Central memory CD8-positive, alpha-beta T cell (primary cell): ENCODE data around the gene TNFRSF21.
"Not testable (repeated sequence)": the region's sequence is repeated elsewhere in the genome, so short reads cannot be mapped to it uniquely, and the experiment has no call there.

ENCODE experiments used
- ATAC-seq: fragments of 150-1000 bp; cut with Tn5 transposase; replicated peaks from 2 replicates; pipeline ENCODE4 v1.10.0; 2022; ENCODE audit warnings: mild to moderate bottlenecking, moderate FRiP score, moderate number of reproducible peaks; ENCODE audit not compliant: poor library complexity, severe bottlenecking; ENCODE audit errors: extremely low read depth
- DNase-seq, 2 donors: peaks; one replicate each; pipeline ENCODE4 v3.0.0; 2021; ENCODE audit warnings: low spot score in 2 of 2
- H3K27ac Mint-ChIP-seq: one replicate; pipeline ENCODE4 v1.8.0; 2022; ENCODE audit warnings: low read depth, mild to moderate bottlenecking, moderate library complexity, mixed read lengths
- H3K27me3 Mint-ChIP-seq: one replicate; pipeline ENCODE4 v1.8.0; 2022; ENCODE audit warnings: mixed read lengths
- H3K36me3 Mint-ChIP-seq: one replicate; pipeline ENCODE4 v1.8.0; 2022; ENCODE audit warnings: mild to moderate bottlenecking, moderate library complexity, mixed read lengths; ENCODE audit not compliant: insufficient read depth
- H3K4me1 Mint-ChIP-seq: one replicate; pipeline ENCODE4 v1.8.0; 2022; ENCODE audit warnings: mixed read lengths
- H3K4me3 Mint-ChIP-seq: one replicate; pipeline ENCODE4 v1.8.0; 2022; ENCODE audit warnings: mild to moderate bottlenecking, moderate library complexity, mixed read lengths
- H3K9me3 Mint-ChIP-seq: one replicate; pipeline ENCODE4 v1.8.0; 2022; ENCODE audit warnings: mixed read lengths

TNFRSF21 gene

GRCh38 chr6:47298475-47298874 is 11.2 kb downstream of the TNFRSF21 start:
- H3K4me3 Mint-ChIP-seq, result no peak overlapping the region
- H3K27me3 Mint-ChIP-seq, result peaks cover 11% of the 10 kb centered on the region
- H3K36me3 Mint-ChIP-seq, result peaks cover 2% of the 10 kb centered on the region
- DNase-seq, result no peak
- ATAC-seq, result no peak
- H3K27ac Mint-ChIP-seq, result no peak overlapping the region
- H3K9me3 Mint-ChIP-seq, result no peaks in the 10 kb centered on the region
- H3K4me1 Mint-ChIP-seq, result no peaks in the 10 kb centered on the region

GRCh38 chr6:47294990-47295389 is 14.7 kb downstream of the TNFRSF21 start:
- Mint-ChIP-seq H3K36me3 (peaks cover 2% of the 10 kb centered on the region), H3K9me3 (no peaks in the 10 kb centered on the region), H3K27me3 (peaks cover 9% of the 10 kb centered on the region), H3K4me3 (no peak overlapping the region), H3K4me1 (no peaks in the 10 kb centered on the region), H3K27ac (no peak overlapping the region)
- DNase-seq (no peak), ATAC-seq (no peak)

- Mint-ChIP-seq H3K27ac (no peak overlapping the region), H3K27me3 (peaks cover 16% of the 10 kb centered on the region), H3K4me3 (no peak overlapping the region), H3K9me3 (no peaks in the 10 kb centered on the region), H3K4me1 (no peaks in the 10 kb centered on the region), H3K36me3 (peaks cover 2% of the 10 kb centered on the region)
- no peak for ATAC-seq
- DNase-seq, result no peak
Measured at GRCh38 chr6:47292944-47293343, 16.8 kb downstream of the TNFRSF21 start.

GRCh38 chr6:47292027-47292426 is 17.7 kb downstream of the TNFRSF21 start:
- Mint-ChIP-seq H3K36me3 (peaks cover 2% of the 10 kb centered on the region), H3K27me3 (peaks cover 16% of the 10 kb centered on the region)
- no peak for DNase-seq

GRCh38 chr6:47290124-47290834 is 19.4 kb downstream of the TNFRSF21 start:
- no peak overlapping the region for H3K27ac Mint-ChIP-seq

More at GRCh38 chr6:47292027-47292426, 17.7 kb downstream of the TNFRSF21 start:
- no peaks in the 10 kb centered on the region for H3K4me1 Mint-ChIP-seq
- H3K9me3 Mint-ChIP-seq, result no peaks in the 10 kb centered on the region
- ATAC-seq, result no peak
- H3K4me3 Mint-ChIP-seq, result no peak overlapping the region
- no peak overlapping the region for H3K27ac Mint-ChIP-seq

GRCh38 chr6:47288267-47289090 is 21.2 kb downstream of the TNFRSF21 start:
- DNase-seq (no peak), ATAC-seq (no peak)
- Mint-ChIP-seq H3K36me3 (no peaks in the 10 kb centered on the region), H3K27ac (no peak overlapping the region), H3K9me3 (no peaks in the 10 kb centered on the region), H3K4me1 (no peaks in the 10 kb centered on the region), H3K27me3 (peaks cover 34% of the 10 kb centered on the region), H3K4me3 (no peak overlapping the region)

More at GRCh38 chr6:47290124-47290834, 19.4 kb downstream of the TNFRSF21 start:
- no peak overlapping the region for H3K4me3 Mint-ChIP-seq
- no peak for ATAC-seq
- DNase-seq, result no peak
- peaks cover 27% of the 10 kb centered on the region for H3K27me3 Mint-ChIP-seq
- H3K36me3 Mint-ChIP-seq, result no peaks in the 10 kb centered on the region
- H3K4me1 Mint-ChIP-seq, result no peaks in the 10 kb centered on the region
- no peaks in the 10 kb centered on the region for H3K9me3 Mint-ChIP-seq

GRCh38 chr6:47286301-47286700 is 23.4 kb downstream of the TNFRSF21 start:
- Mint-ChIP-seq H3K4me1 (no peaks in the 10 kb centered on the region), H3K27ac (no peak overlapping the region), H3K9me3 (no peaks in the 10 kb centered on the region), H3K27me3 (peaks cover 38% of the 10 kb centered on the region), H3K36me3 (no peaks in the 10 kb centered on the region), H3K4me3 (no peak overlapping the region)
- no peak for DNase-seq
- ATAC-seq, result no peak

GRCh38 chr6:47283993-47284392 is 25.7 kb downstream of the TNFRSF21 start:
- Mint-ChIP-seq H3K36me3 (no peaks in the 10 kb centered on the region), H3K27me3 (peaks cover 22% of the 10 kb centered on the region), H3K4me3 (no peak overlapping the region)

GRCh38 chr6:47278545-47278944 is 31.2 kb downstream of the TNFRSF21 start:
- no peak overlapping the region for H3K27ac Mint-ChIP-seq
- H3K9me3 Mint-ChIP-seq, result no peaks in the 10 kb centered on the region
- H3K4me3 Mint-ChIP-seq, result no peak overlapping the region

More at GRCh38 chr6:47283993-47284392, 25.7 kb downstream of the TNFRSF21 start:
- no peaks in the 10 kb centered on the region for H3K4me1 Mint-ChIP-seq
- DNase-seq (no peak), ATAC-seq (no peak)
- H3K9me3 Mint-ChIP-seq, result no peaks in the 10 kb centered on the region
- H3K27ac Mint-ChIP-seq, result no peak overlapping the region

GRCh38 chr6:47277702-47278101 is 32.0 kb downstream of the TNFRSF21 start:
- Mint-ChIP-seq H3K27me3 (peaks cover 3% of the 10 kb centered on the region), H3K4me1 (no peaks in the 10 kb centered on the region), H3K9me3 (no peaks in the 10 kb centered on the region), H3K27ac (no peak overlapping the region), H3K4me3 (no peak overlapping the region), H3K36me3 (peaks cover 3% of the 10 kb centered on the region)
- DNase-seq, result no peak
- no peak for ATAC-seq

More at GRCh38 chr6:47278545-47278944, 31.2 kb downstream of the TNFRSF21 start:
- ATAC-seq, result no peak
- H3K4me1 Mint-ChIP-seq, result no peaks in the 10 kb centered on the region
- peaks cover 3% of the 10 kb centered on the region for H3K36me3 Mint-ChIP-seq
- DNase-seq, result no peak
- H3K27me3 Mint-ChIP-seq, result peaks cover 4% of the 10 kb centered on the region

- Mint-ChIP-seq H3K4me3 (no peak overlapping the region), H3K27ac (no peak overlapping the region), H3K9me3 (peaks cover 5% of the 10 kb centered on the region), H3K4me1 (no peaks in the 10 kb centered on the region), H3K27me3 (peaks cover 16% of the 10 kb centered on the region), H3K36me3 (peaks cover 3% of the 10 kb centered on the region)
- ATAC-seq, result no peak
- no peak for DNase-seq
Measured at GRCh38 chr6:47276377-47276776, 33.3 kb downstream of the TNFRSF21 start.

- no peak for ATAC-seq
- H3K4me1 Mint-ChIP-seq, result no peaks in the 10 kb centered on the region
- H3K27me3 Mint-ChIP-seq, result peaks cover 23% of the 10 kb centered on the region
- no peak overlapping the region for H3K4me3 Mint-ChIP-seq
- peaks cover 5% of the 10 kb centered on the region for H3K9me3 Mint-ChIP-seq
- DNase-seq, result no peak
- H3K27ac Mint-ChIP-seq, result no peak overlapping the region
- H3K36me3 Mint-ChIP-seq, result peaks cover 6% of the 10 kb centered on the region
Measured at GRCh38 chr6:47275640-47276039, 34.1 kb downstream of the TNFRSF21 start.

- not testable (repeated sequence) for H3K27ac Mint-ChIP-seq, H3K4me1 Mint-ChIP-seq, H3K4me3 Mint-ChIP-seq, H3K9me3 Mint-ChIP-seq, H3K36me3 Mint-ChIP-seq, DNase-seq, ATAC-seq
- peaks cover 28% of the 10 kb centered on the region for H3K27me3 Mint-ChIP-seq
Measured at GRCh38 chr6:47275132-47275531, 34.6 kb downstream of the TNFRSF21 start.
